Brain microvascular endothelial cell (primary cell): ENCODE data around the gene AK9.

ENCODE experiments used
- DNase-seq: peaks from one replicate; pipeline ENCODE4 v3.0.0-alpha.2; 2020
- H3K27ac ChIP-seq: fragments of 250-450 bp; sonication (Bioruptor Pico); 2 replicates; pipeline ENCODE4 v1.5.1; 2020; ENCODE audit warnings: mild to moderate bottlenecking, moderate library complexity
- H3K27me3 ChIP-seq: fragments of 250-450 bp; sonication (Bioruptor Pico); replicated peaks from 2 replicates; pipeline ENCODE4 v1.5.1; 2020; ENCODE audit warnings: mild to moderate bottlenecking
- H3K36me3 ChIP-seq: fragments of 250-450 bp; sonication (Bioruptor Pico); replicated peaks from 2 replicates; pipeline ENCODE4 v1.5.1; 2020; ENCODE audit warnings: mild to moderate bottlenecking
- H3K4me3 ChIP-seq: 2 replicates; pipeline ENCODE4 v1.5.1; 2011; ENCODE audit warnings: low read depth, mild to moderate bottlenecking, control low read depth, low read length, moderate library complexity
- in situ Hi-C: cut with HindIII; loops from 2 replicates; pipeline ENCODE4 v1.10.0; 2017; ENCODE audit warnings: low sequenced_read_pairs, low pct_ligation_motif_present
- TF ChIP-seq, protein P1 (sequence below): IDR thresholded peaks from 2 replicates; pipeline ENCODE4 v1.5.1; 2011; ENCODE audit warnings: low read depth, mild to moderate bottlenecking, moderate library complexity, low read length, control low read depth, inconsistent platforms; ENCODE audit errors: missing control alignments

Gene AK9

DNA sequence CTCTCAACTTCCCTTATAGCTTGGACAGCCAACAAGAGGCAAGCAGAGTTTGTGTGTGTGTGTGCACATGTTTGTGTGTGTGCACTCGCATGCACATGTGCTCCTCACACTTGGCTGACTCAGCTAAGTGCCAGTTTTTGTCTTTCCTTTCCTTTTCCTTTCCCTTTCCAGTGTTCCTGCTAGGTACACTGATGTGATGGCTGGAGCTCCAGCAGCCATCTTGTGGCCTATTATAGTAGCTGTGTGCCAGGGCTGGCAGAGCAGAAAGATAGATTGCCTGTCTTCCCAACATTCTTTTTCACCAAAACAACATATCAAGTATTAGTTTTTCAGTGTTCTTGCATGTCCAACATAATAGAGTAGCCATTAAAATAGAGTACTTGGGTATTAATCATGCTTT lies 79.5 kb downstream of the AK9 start:
- Histone ChIP-seq H3K36me3 (no peaks in the 10 kb centered on the region), H3K27ac (no peak overlapping the region), H3K4me3 (no peak overlapping the region), H3K27me3 (no peaks in the 10 kb centered on the region)
- no peak for DNase-seq
- in situ Hi-C loops: no loop called here
- TF ChIP-seq, protein P1, sequence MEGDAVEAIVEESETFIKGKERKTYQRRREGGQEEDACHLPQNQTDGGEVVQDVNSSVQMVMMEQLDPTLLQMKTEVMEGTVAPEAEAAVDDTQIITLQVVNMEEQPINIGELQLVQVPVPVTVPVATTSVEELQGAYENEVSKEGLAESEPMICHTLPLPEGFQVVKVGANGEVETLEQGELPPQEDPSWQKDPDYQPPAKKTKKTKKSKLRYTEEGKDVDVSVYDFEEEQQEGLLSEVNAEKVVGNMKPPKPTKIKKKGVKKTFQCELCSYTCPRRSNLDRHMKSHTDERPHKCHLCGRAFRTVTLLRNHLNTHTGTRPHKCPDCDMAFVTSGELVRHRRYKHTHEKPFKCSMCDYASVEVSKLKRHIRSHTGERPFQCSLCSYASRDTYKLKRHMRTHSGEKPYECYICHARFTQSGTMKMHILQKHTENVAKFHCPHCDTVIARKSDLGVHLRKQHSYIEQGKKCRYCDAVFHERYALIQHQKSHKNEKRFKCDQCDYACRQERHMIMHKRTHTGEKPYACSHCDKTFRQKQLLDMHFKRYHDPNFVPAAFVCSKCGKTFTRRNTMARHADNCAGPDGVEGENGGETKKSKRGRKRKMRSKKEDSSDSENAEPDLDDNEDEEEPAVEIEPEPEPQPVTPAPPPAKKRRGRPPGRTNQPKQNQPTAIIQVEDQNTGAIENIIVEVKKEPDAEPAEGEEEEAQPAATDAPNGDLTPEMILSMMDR: no peak

DNA sequence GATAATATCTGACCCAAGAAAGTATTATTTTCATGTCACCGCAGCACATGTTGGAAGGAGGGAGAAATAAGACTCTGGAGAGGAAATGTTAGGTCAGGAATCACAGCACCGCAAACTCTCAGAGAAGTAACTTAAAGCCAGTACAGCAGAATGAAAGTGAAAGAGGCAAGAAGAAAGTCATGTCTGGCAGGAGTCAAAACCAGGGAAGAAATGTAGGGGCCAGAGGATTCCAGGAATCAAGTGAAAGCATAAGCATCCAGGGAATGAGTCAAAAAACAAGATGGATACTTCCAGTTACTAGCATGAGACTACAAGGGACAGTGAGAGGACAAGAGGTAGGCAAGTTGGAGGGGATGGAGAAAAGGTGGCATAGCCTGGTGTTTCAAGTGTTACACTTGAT lies 80.4 kb downstream of the AK9 start:
- in situ Hi-C loops: no loop called here
- H3K36me3 ChIP-seq: no peaks in the 10 kb centered on the region
- no peak overlapping the region for H3K27ac ChIP-seq
- TF ChIP-seq, protein P1: no peak
- DNase-seq: no peak
- H3K27me3 ChIP-seq: no peaks in the 10 kb centered on the region
- H3K4me3 ChIP-seq: no peak overlapping the region

GRCh38 chr6:109609737-109610136 lies 81.3 kb downstream of the AK9 start:
- DNase-seq: no peak
- Histone ChIP-seq H3K4me3 (no peak overlapping the region), H3K36me3 (no peaks in the 10 kb centered on the region), H3K27me3 (no peaks in the 10 kb centered on the region), H3K27ac (no peak overlapping the region)
- in situ Hi-C loops: no loop called here
- TF ChIP-seq, protein P1: no peak

GRCh38 chr6:109606359-109606758 lies 84.6 kb downstream of the AK9 start:
- TF ChIP-seq, protein P1: no peak
- no peaks in the 10 kb centered on the region for H3K36me3 ChIP-seq
- no peak for DNase-seq
- no peaks in the 10 kb centered on the region for H3K27me3 ChIP-seq
- H3K4me3 ChIP-seq: no peak overlapping the region
- H3K27ac ChIP-seq: no peak overlapping the region
- in situ Hi-C loops: no loop called here

DNA sequence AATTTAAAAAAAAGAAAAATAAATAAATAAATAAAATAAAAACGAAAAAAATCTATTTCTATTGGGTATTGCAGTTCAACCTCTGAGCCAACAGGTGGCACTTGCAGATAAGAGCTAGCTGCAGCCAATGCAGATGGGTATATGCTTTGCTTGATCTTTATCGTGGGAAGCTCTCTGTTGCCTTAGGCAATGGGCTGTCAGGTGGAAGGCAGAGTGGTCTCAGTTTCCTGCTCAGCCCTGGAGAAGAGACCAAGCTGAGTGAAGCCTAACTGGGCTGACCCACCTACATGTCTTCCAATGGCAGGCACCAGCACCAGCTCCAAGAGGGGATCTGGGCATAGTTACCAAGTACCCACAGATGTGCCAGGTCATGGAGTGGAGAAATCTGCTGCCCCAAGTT lies 95.0 kb downstream of the AK9 start:
- no peaks in the 10 kb centered on the region for H3K27me3 ChIP-seq
- in situ Hi-C loops: no loop called here
- H3K36me3 ChIP-seq: no peaks in the 10 kb centered on the region
- no peak overlapping the region for H3K4me3 ChIP-seq
- no peak overlapping the region for H3K27ac ChIP-seq
- TF ChIP-seq, protein P1: peak; percentile 76
- peak; percentile 44 for DNase-seq

- DNase-seq: peak; percentile 66
- TF ChIP-seq, protein P1: no peak
- in situ Hi-C loops: no loop called here
- Histone ChIP-seq H3K4me3 (no peak overlapping the region), H3K27ac (no peak overlapping the region), H3K27me3 (no peaks in the 10 kb centered on the region), H3K36me3 (no peaks in the 10 kb centered on the region)
Measured at GRCh38 chr6:109580519-109580918, 110.5 kb downstream of the AK9 start.
